ENCODE data around the gene ERICH6B.
A peak's percentile ranks its signal among the peaks of the same experiment; 100 is the strongest.

The ERICH6B gene

DNA sequence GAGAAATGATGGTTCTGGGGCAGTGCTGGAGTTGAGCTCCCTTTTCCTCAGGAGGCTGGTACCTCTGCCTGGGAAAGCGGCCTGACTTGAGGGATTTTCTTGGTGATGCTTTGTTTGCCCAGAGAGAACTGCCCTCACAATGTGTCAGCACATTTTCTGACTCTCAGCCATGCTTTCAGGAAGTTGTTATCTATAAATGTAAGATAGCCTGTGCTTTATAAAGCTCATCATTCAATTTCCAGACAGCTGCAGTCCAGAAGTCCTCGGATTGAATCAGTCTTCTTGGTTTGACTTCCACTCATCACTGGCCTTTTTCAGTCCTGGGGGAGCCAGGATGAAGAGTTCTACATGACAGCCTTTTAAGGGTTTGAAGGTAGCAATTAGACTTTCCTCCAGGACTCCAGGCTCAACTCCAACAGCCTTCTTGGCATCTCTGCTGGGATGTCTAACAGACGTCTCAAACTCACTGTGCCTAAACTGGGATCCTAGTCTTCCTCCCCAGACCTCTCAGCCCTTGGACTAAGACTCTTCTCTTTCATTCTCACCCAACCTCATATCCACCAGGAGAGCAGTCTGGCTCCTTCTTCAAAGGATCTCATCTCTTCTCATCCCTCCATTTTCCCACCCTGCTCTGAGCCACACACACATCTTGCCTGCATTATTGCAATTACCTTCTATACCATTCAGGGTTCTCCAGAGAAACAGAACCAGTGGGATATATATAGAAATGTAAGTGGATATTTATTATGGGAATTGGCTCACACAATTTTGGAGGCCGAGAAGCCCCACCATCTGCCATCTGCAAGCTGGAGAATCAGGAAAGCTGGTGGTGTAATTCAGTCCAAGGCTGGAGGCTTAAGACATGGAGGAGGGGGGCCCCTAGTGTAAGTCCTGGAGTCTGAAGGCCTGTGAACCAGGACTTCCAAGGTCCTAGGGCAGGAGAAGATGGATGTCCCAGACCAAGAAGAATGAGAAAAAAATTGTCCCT lies 13.1 kb downstream of the ERICH6B start:
- no peak for DNase-seq (ENCODE audit: low read depth, low spot score)
- H3K27ac ChIP-seq, result no peak overlapping the region

DNA sequence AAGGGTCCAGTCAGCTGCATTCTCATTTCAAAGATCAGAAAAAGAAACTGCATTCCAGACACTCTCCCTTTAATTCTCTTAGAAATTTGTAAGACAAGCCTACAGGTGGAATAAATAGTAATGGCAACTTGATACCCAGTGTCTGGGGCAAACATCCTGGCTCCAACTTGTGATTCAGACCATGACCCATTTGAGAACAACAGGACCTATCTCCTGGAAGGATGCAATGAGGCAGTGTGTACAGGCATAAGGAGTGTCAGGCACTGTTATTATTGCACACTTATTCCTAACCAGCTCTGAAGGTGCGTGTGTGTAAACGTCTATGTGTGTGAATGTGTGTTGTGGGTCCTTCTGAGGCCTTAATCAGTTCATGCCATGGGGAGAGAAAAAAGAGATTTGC lies 13.9 kb downstream of the ERICH6B start:
- DNase-seq (ENCODE audit: low read depth, low spot score), result no peak
- H3K27ac ChIP-seq, result no peak overlapping the region

DNA sequence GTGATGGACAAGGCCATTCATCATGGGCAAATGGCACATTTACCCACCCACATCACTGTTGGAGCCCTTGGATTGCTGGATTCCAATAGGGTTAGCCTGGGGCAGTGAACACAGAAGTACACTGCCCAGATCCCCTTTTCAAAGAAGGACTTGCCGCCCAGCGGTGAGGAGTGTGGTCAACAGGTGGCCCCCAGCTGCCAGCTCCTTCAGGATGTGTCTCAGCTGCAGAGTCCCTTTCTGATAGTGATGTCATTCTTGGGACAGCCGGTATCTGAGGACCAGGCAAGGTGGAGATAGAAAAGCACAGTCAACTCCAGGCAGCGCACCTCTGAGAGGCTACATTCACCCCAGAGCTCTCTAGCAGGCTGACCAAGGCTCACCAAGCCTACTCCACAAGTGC lies 16.9 kb downstream of the ERICH6B start:
- H3K27ac ChIP-seq, result no peak overlapping the region
- no peak for DNase-seq (ENCODE audit: low read depth, low spot score)

DNA sequence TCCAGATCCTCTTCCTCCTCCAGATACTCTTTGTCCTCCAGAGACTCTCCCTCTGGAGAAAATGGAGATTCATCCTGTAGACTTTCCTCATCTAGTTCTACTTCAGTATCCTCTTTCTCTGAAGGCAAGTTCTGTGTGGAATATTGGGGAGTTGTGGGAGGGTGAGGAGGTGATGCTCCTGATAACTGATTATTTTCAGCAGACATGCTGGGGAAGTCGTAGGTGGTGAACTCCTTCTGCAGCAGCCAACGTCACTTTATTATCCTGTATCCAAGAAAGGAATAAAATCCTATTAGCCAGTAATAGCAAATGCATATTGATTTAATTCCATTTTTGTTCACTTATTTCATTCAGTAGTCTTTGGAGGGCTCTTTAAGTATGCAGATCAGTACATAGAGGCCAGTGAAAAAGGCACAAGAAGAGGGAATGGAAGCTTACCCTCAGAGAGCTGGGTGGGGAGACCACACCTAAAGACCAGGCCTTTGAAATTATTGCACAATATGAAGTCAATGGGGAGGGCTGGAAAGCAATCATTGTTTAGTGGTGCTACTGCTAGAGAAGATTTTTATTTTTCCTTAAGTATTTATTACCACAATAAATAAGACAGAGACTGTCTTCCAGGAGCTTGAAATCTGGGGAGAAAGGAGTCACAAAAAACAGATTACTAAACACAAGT lies 18.6 kb downstream of the ERICH6B start:
- H3K27ac ChIP-seq, result no peak overlapping the region
- DNase-seq (ENCODE audit: low read depth, low spot score), result no peak

DNA sequence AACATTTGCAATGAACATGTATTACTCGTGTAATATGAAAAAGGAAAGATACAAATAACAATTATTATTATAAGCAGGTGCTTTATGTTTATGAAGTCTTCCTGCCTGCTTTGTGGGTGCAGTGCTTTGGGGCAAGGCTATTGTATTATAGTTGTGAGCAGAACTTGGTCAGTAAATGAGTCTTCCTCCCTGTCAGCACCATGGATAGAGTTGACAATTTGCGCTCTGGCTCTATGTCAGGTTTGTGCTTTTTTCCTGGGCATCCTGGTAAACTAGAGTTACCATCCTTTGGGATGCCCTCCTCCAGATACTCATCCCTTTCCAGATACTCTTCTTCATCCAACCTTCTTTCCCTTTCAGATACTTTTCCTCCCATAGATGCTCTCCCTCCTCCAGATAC lies 19.6 kb downstream of the ERICH6B start:
- H3K27ac ChIP-seq, result no peak overlapping the region
- no peak for DNase-seq (ENCODE audit: low read depth, low spot score)

DNA sequence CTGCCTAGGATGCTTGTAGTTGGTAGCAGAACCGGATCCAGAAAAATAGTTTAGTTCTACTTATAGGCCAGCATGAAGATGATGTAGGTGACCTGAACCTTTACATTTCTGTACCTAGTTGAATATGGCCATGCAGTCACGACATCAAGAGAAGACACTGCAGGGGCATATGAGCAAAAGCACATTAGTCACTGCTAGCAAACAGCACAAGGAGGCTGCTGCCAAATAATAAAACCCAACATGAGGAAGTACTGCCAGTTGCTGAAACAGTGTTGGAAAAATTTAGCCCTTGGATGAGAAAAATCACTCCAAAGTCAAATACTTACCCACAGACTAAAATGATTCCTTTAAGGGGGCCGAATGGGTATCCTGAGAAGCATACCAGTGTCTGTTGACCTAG lies 20.8 kb downstream of the ERICH6B start:
- no peak overlapping the region for H3K27ac ChIP-seq
- no peak for DNase-seq (ENCODE audit: low read depth, low spot score)

DNA sequence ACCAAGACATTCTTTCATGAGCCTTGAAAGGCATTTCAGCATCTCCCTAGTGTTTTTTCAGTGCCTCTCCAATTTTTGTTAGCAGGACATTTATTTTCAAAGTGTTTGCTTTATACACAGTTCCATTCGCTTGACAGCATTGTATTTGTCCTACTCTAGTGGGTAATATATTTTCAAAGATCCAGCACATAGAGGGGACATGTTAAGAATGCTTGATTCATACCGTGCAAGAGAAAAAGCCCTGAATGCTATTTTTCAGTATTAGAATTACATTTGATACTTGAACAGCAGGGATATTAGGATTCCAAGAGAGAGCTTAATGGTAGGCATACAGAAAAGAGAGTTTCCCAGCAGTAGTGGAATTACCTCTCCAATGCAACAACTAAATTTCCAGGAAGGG lies 21.3 kb downstream of the ERICH6B start:
- DNase-seq (ENCODE audit: low read depth, low spot score), result no peak
- no peak overlapping the region for H3K27ac ChIP-seq

DNA sequence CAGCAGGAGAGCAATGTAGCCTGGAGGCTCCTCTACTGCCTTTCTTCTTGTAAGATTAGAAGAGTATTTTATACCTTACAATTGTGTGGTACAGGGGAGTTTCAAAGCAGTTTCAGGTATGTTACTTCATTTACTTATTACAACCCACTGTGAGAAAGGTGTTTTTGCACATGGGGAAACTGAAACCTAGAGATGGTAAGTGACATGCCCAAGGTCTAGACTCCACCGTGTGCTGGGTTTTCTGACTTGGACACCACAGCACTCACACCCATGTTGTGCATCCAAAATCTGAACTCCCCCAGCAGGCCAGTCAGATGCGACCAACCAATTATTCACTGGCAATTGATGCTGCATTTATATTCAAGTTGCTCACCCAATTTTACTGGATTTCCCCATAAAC lies 22.8 kb downstream of the ERICH6B start:
- H3K27ac ChIP-seq, result no peak overlapping the region
- no peak for DNase-seq (ENCODE audit: low read depth, low spot score)

DNA sequence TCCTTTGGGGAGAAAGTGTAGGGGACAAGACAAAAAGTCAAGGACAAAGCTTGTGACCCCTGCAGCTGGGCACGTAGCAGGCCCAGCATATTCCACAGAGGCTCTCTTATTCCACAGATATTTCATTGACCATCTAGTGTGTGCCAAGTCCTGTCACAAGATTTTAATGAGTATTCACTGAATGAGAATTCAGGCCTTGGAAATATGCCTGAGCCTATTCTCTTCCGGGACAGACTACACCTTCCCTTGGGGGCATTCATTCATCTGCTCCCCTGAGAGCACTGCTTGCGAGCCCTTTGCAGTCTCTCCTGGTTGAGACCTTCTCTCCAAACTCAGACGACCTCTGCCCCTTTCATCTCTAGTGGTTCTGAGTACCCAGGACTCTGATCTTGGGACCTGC lies 25.5 kb downstream of the ERICH6B start:
- DNase-seq (ENCODE audit: low read depth, low spot score), result no peak
- no peak overlapping the region for H3K27ac ChIP-seq

DNA sequence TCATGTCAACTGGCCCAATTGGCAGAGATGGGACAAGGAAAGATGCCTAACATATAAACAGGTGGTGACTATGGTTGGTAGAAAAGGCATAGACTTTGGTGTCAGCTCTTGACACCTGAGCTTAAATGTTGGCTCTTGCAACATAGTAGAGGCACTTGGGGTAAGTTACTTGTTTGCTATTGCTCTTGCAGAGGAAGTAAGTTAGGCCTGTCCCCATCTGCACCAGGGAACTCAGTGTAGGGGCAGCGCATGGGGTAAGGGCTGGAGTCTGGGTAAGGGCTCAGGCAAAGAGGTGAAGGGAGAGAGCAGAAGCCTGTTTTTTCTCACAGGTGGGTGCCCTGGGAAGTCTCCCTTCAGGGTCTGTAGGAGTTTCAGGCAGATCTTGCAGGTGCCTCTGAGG lies 27.6 kb downstream of the ERICH6B start:
- H3K27ac ChIP-seq, result no peak overlapping the region
- no peak for DNase-seq (ENCODE audit: low read depth, low spot score)

DNA sequence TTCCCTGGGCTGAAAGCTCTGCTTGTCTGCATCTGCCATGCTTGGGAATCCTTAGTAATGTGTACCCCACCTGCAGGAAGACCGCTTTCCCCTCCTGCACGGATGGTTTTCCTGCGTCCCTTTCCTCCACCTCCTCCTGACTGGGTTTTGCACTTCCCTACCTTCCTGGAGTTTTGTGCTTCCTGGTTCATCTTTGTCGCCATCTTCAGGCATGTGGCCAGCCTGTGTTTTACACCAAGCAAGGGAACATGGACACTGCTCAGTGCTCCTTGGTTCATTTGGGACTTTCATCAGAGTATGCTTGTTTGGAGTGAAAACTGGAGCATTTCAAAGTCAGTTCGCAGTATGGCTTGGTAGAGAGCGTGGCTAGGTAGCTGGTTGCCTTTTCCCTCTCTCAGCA lies 30.7 kb downstream of the ERICH6B start:
- no peak for DNase-seq (ENCODE audit: low read depth, low spot score)
- H3K27ac ChIP-seq, result no peak overlapping the region

DNA sequence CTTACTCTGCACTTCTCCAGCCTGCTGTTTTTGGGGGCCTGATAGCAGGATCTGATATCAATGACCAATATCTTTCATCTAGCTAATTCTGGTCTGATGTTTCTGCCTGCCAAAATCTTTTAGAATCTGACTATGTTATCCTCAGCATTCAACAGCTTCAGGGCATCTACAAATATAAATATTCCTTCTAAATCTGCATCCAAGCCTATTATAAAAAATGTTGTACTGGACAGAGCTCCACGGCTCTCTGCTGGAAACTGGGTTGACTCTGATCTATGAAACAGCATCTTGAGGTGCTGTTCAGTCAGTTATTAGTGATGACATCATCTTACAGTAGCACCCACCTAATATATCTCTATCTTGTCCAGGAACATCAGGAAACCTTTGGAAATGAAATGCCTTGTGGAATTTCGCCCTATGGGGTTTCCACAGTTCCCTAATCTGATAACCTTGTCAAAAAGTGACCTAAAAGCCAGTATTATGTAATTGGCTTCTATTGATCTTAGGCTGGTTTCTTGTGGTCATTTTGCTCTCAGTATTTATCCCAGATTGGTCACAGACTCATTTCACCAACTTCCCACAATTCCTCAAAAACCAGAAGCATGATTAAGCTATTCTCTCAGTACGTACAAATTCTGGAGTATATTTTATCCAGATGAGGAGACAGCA lies 33.0 kb downstream of the ERICH6B start:
- no peak overlapping the region for H3K27ac ChIP-seq
- no peak for DNase-seq (ENCODE audit: low read depth, low spot score)

DNA sequence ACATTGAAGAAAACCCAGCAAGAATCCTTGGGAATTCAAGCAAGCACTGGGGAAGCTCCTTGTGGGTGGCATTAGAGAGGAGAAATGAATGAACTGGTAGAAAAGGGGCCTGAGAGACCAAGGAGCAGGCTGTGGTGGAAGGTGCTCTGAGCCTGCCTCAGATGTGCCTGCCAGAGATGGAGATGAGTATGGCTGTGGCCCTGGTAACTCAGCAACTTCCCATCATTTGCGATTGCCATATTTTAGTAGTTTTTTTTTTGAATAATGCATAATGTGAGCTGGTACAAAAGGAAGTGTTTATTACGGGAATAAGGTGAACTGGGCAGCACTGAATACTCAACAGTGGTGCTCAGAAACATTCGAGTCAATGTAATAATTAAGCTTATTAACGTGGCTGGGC lies 39.1 kb downstream of the ERICH6B start:
- no peak overlapping the region for H3K27ac ChIP-seq
- no peak for DNase-seq (ENCODE audit: low read depth, low spot score)

DNA sequence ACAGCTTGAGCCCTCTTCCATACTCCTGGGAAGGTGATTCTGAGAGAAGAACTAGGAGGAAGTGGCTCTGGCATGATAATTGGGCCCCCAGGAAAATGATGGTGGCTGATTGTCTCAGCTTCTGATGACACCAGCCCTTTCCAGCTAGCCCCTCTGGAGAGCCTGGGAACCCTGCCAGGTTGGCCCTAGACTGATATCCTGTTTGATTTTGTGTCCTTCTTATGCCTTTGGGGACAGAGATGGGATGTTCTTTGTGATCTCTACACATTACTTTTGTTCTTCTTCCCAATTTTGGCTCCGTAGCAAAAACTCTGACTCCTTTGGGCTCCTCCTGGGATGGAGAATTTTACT lies 39.7 kb downstream of the ERICH6B start:
- H3K27ac ChIP-seq, result no peak overlapping the region

DNA sequence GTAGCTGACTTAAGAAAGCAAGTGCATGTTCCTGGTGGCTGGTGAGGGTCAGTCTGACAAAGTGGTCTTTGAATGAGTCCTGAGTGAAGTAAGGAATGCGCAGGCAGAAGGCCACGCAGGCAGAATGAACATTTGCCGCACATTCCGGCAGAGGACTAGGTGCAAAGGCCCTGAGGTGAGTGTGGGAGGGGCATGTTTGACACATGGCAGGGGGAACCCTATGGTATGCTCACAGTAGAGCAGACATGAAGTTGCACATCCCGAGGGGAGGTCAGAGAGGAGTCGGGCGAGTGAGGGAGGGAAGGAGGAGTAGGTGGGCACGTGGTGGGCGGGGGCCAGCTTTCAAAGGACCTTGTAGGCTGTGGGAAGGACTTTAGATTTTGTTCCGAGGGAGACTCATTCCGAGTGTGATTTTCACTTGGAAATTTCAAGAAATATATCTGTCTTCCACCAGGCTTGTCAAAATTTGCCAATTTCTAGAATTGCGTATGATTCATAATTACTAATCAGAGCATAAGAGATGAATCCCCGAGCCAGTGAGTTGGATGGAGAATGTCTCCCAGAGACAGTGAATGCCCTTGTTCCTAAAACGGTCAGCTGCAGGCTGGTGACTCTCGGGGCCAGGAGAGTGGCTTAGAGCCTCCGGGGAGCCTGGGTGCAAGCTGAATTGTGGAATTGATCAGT lies 40.3 kb downstream of the ERICH6B start:
- no peak for DNase-seq (ENCODE audit: low read depth, low spot score)
- H3K27ac ChIP-seq, result no peak overlapping the region

More for the DNA sequence above, 39.7 kb downstream of the ERICH6B start:
- no peak for DNase-seq (ENCODE audit: low read depth, low spot score)

DNA sequence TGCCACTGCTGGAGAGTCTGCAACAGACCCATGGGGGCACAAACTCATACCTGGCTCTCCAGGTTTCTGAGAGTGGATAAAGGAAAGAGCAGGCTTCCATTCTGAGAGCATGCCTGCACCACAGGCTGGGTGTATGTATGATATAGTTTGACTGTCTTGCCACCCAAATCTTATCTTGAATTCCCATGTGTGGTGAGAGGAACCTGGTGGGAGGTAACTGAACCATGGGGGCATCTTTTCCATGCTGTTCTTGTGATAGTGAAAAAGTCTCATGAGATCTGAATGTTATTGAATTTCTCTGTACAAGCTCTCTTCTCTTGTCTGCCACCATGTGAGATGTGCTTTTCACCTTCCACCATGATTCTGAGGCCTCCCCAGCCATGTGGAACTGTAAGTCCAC lies 50.2 kb downstream of the ERICH6B start:
- H3K27ac ChIP-seq, result no peak overlapping the region
- no peak for DNase-seq (ENCODE audit: low read depth, low spot score)

DNA sequence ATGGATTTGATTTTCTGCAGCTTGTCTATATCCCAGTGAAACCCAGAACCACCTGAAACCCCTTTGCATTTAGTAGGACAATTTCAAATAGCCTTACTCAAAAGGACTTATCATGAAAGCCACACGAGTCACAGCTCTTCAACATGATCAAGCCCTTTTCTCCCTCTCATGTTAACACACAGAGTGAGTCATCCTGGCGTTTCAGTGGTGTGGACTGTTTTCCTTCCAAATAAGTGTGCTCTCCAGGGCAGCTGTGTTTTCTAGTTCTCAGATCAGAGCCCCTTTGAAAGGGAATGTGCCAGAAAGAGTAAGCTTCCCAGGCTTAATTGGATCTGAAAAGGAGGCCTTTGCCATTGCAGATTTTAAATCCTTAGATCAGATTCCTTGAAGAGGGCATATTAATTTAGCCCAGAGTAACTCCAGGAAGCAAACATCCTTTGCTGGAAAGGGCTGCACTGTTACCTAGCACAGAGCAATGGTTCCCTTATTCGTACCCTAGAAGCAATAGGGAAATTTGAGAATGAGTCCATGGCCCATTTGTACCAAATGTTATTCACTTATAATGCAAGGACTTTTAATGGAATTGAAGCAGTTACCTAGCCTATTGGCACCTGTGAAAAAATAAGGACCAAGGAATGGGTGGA lies 51.3 kb downstream of the ERICH6B start:
- H3K27ac ChIP-seq, result no peak overlapping the region
- DNase-seq (ENCODE audit: low read depth, low spot score), result peak; percentile 39

DNA sequence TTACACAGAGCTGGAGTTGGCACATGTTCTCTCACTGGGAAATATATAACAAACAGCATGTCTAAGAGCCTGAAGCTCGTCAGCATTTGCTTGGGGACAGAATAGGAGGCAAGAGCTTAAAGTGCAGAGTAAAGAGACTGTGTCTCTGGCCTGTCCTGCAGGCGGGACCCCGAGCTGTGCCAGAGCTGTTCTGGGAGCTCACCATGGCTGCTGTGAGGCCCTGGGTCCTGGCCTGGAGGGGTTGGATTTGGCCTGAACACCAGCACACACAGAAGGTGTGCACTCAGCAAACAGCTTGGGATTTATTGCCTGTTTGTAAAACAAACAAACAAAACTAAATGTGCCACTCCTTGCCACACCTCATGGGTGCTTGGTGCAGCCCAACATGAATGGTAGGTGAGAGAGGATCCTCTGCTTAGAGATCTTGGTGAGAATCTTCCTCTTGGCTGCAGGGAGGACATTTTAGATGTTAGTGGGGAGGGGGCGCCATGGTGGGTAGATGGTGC lies 60.9 kb downstream of the ERICH6B start:
- DNase-seq (ENCODE audit: low read depth, low spot score), result no peak
- no peak overlapping the region for H3K27ac ChIP-seq

DNA sequence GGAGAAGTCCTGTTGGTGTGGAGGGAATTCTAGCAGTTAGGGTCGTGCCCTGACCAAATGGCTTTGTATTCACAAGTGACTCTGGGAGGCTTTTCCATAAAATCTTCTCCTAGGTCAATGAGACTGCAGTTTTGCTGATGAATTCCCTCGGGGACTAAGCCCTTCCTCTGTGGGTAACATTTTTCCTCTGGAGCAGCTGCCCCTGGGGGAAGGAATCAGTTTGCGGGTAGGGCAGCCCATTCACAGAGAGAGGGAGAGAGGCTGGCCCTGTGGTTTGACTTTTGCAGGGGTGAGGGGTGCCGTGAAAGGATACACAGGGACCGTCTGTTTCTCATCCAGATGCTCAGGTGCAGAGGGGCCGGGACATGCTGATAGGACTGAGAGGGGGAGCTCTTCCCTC lies 67.3 kb downstream of the ERICH6B start:
- DNase-seq (ENCODE audit: low read depth, low spot score), result no peak
- no peak overlapping the region for H3K27ac ChIP-seq

DNA sequence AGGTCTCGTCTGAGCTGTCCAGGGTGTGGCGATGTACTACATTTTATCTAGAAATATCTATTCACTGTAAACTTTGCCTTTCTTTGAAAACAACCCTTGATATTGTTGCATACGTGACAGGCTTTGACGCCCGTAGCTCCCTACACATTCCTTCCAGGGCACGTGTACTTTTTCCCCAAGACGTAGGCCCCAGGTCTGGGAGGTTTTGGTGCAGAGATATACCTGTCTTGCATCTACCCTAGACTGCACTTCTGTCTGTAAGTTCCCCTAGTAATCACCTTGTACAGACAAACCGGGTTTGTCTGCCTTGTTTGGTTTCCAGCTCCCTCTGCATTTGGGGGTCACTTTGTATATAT lies 69.2 kb downstream of the ERICH6B start:
- H3K27ac ChIP-seq, result no peak overlapping the region
- no peak for DNase-seq (ENCODE audit: low read depth, low spot score)
